Measurements from ENCODE around the gene AUNIP. TPM values are rescaled to one million over a fixed set of nuclear protein-coding genes. Genes with fewer than 3 reads are reported as not detected.

The AUNIP gene
- total RNA-seq, 1 experiment from 2014 or later, result 9.4 TPM

DNA sequence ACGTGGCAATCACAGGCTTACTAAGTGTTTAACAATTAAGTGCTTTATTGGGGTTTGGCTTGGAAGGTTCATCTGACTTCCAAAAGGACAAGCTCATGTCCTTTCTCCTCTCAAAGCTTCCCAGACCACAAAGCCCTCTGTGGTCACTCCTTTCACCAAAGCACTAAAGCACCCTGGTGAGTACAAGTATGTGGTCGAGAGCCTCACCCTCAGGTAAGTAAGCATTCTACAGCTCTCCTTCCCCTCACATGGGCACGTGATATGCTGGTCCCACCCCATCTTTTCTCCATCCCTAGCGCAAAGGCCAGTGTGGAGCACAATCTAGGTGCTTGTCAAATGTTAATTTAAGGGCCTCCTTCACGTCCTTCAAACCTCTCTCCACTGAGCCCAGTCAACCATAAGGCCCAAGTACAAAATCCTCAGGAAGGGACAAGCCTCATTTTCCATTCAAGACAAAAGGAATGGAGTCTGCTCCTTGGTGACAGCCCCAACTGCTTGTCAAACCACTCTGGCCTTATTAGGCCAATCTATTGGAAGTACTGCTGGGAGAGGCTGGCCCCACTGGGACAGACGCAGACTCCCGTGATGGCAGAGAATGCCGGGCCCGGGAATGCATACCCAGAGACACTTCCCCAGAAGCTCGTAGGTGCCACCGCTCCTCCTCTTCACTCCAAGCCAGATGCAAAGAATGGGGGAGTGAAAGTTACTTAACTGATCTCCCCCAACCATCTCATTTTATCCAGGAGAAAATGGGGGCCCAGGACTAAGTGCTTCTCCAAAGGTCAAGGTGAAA lies 39.2 kb upstream of the AUNIP start:
- H3K4me3 Mint-ChIP-seq (ENCODE audit: unreplicated experiment), result no peak overlapping the region
- H3K9me3 Mint-ChIP-seq (ENCODE audit: unreplicated experiment), result no peaks in the 10 kb centered on the region
- peaks cover 12% of the 10 kb centered on the region for H3K36me3 Mint-ChIP-seq (ENCODE audit: insufficient read depth, unreplicated experiment)
- DNase-seq (ENCODE audit: unreplicated experiment), result no peak
- POLR2A ChIA-PET, result interaction anchor here (1.4 kb wide), 1 partner anchor 69 kb away, joined by 4 read pairs; no protein-coding TSS in a partner anchor
- H3K4me1 Mint-ChIP-seq (ENCODE audit: insufficient read depth, unreplicated experiment), result peaks cover 5% of the 10 kb centered on the region
- no peaks in the 10 kb centered on the region for H3K27me3 Mint-ChIP-seq (ENCODE audit: insufficient read depth, unreplicated experiment)
- TF ChIP-seq, protein P1, sequence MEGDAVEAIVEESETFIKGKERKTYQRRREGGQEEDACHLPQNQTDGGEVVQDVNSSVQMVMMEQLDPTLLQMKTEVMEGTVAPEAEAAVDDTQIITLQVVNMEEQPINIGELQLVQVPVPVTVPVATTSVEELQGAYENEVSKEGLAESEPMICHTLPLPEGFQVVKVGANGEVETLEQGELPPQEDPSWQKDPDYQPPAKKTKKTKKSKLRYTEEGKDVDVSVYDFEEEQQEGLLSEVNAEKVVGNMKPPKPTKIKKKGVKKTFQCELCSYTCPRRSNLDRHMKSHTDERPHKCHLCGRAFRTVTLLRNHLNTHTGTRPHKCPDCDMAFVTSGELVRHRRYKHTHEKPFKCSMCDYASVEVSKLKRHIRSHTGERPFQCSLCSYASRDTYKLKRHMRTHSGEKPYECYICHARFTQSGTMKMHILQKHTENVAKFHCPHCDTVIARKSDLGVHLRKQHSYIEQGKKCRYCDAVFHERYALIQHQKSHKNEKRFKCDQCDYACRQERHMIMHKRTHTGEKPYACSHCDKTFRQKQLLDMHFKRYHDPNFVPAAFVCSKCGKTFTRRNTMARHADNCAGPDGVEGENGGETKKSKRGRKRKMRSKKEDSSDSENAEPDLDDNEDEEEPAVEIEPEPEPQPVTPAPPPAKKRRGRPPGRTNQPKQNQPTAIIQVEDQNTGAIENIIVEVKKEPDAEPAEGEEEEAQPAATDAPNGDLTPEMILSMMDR (IDR thresholded peaks at IDR 0.05; ENCODE audit: unreplicated experiment), result no peak
- intact Hi-C loops (cut with micrococcal nuclease), result no loop called here
- peak overlapping the region; percentile 27 for H3K27ac Mint-ChIP-seq (ENCODE audit: low read depth, unreplicated experiment)
- CTCF ChIA-PET, result interaction anchor here (8.1 kb wide), 1 partner anchor 100 kb away, joined by 106 read pairs; the partner anchor contains the start of gene PAFAH2
- BruUV-seq (replicated peaks), result no TSS peak

DNA sequence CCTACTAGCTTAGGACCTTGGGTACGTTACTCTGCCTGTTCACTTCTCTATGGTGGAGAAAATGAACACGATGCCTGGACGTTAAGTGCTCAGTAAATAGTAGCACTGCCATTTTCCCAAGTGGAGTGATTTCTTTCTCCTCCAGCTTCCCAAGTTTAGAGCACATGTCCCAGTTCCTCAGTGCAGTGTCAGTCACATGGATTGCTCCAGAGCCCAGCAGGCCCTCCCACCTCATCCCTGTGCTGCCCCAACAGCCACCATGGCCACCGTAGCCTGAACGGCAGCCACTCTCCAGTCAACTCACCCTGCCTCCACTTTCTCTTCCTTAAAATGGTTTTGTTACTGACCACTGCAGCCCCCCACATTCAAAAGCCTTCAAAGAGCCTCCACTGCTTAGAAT lies 38.5 kb upstream of the AUNIP start:
- POLR2A ChIA-PET, result no interaction called here
- BruUV-seq (replicated peaks), result no TSS peak
- Mint-ChIP-seq H3K9me3 (ENCODE audit: unreplicated experiment) (no peaks in the 10 kb centered on the region), H3K4me1 (ENCODE audit: insufficient read depth, unreplicated experiment) (no peaks in the 10 kb centered on the region), H3K36me3 (ENCODE audit: insufficient read depth, unreplicated experiment) (peaks cover 12% of the 10 kb centered on the region), H3K27me3 (ENCODE audit: insufficient read depth, unreplicated experiment) (no peaks in the 10 kb centered on the region), H3K27ac (ENCODE audit: low read depth, unreplicated experiment) (peak overlapping the region; percentile 27), H3K4me3 (ENCODE audit: unreplicated experiment) (no peak overlapping the region)
- DNase-seq (ENCODE audit: unreplicated experiment), result no peak
- intact Hi-C loops (cut with micrococcal nuclease), result no loop called here
- TF ChIP-seq, protein P1 (IDR thresholded peaks at IDR 0.05; ENCODE audit: unreplicated experiment), result no peak
- CTCF ChIA-PET, result interaction anchor here (8.1 kb wide), 1 partner anchor 101 kb away, joined by 106 read pairs; the partner anchor contains the start of gene PAFAH2

DNA sequence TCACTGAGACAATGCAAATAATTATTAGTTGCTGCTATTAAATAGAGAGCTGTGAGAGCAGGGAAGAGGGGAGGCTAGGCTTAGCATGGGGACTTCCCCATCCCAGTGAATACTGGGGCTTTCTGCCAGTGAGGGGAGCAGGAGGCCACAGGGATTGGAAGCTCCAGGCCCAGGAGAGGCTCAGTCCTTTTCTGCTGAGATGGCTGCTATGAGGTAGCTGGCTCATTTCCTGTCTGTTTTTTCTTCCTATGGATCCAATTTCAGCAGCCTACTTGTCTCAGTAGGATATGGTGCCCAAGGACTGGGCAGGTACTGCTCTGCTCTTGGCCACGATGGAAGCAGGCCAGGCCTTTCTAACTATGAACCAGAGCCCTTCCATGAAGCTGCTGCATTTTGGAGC lies 37.0 kb upstream of the AUNIP start:
- no TSS peak for BruUV-seq (replicated peaks)
- no peaks in the 10 kb centered on the region for H3K4me1 Mint-ChIP-seq (ENCODE audit: insufficient read depth, unreplicated experiment)
- no peak overlapping the region for H3K4me3 Mint-ChIP-seq (ENCODE audit: unreplicated experiment)
- H3K36me3 Mint-ChIP-seq (ENCODE audit: insufficient read depth, unreplicated experiment), result peaks cover 8% of the 10 kb centered on the region
- TF ChIP-seq, protein P1 (IDR thresholded peaks at IDR 0.05; ENCODE audit: unreplicated experiment), result no peak
- no peak overlapping the region for H3K27ac Mint-ChIP-seq (ENCODE audit: low read depth, unreplicated experiment)
- ChIA-PET CTCF (interaction anchor here (0.6 to 8.1 kb wide), 25 partner anchors 7 to 1152 kb away, joined by 3 to 106 read pairs (median 4); partner anchors contain the start of gene PAFAH2), POLR2A (interaction anchor here (1.0 to 3.5 kb wide), 7 partner anchors 8 to 103 kb away, joined by 3 to 38 read pairs (median 8); partner anchors contain the start of genes PAFAH2 and PAQR7)
- H3K9me3 Mint-ChIP-seq (ENCODE audit: unreplicated experiment), result no peaks in the 10 kb centered on the region
- no peaks in the 10 kb centered on the region for H3K27me3 Mint-ChIP-seq (ENCODE audit: insufficient read depth, unreplicated experiment)
- no peak for DNase-seq (ENCODE audit: unreplicated experiment)
- intact Hi-C loops (cut with micrococcal nuclease), result no loop called here

DNA sequence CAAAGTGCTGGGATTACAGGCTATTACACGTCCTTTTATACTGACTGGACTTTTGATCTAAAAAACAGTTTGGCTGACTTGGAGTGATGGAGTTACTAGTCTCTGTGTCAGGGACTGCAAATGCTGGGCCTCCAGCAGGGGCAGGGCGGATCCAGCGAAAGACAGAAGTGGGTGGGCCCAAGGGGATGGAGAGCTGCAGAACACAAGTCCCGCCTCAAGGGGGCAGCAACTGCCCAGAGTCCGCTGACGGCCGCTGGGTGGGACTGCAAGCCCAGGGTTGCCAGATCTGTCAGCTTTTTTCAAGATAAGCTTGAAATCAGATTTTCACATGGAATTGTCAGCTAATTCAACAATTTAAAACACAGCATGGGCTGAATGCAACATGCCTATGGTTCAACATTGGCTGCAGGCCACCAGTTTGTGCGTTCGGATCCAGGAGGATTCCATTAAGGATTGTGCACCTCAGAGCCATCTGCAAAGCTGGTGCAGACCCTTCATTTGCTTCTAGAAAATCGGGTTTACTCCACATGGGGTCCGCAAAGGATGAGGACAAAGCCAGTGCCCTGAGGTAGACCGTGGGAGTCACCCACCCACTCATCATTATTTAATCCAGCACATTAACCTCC lies 36.2 kb upstream of the AUNIP start:
- H3K9me3 Mint-ChIP-seq (ENCODE audit: unreplicated experiment), result no peaks in the 10 kb centered on the region
- intact Hi-C loops (cut with micrococcal nuclease), result loop anchor here (1.0 to 2.0 kb wide), 2 partner anchors 59 to 103 kb away; partner anchors contain the start of gene PAFAH2
- peaks cover under 1% of the 10 kb centered on the region for H3K36me3 Mint-ChIP-seq (ENCODE audit: insufficient read depth, unreplicated experiment)
- peak; percentile 85 for DNase-seq (ENCODE audit: unreplicated experiment)
- no TSS peak for BruUV-seq (replicated peaks)
- peak overlapping the region; percentile 1 for H3K4me3 Mint-ChIP-seq (ENCODE audit: unreplicated experiment)
- H3K27ac Mint-ChIP-seq (ENCODE audit: low read depth, unreplicated experiment), result peak overlapping the region; percentile 16
- POLR2A ChIA-PET, result interaction anchor here (1.0 to 3.5 kb wide), 9 partner anchors 9 to 103 kb away, joined by 4 to 38 read pairs (median 5); partner anchors contain the start of genes MTFR1L and PAFAH2
- no peaks in the 10 kb centered on the region for H3K27me3 Mint-ChIP-seq (ENCODE audit: insufficient read depth, unreplicated experiment)
- CTCF ChIA-PET, result interaction anchor here (0.6 to 8.1 kb wide), 35 partner anchors 8 to 1151 kb away, joined by 3 to 106 read pairs (median 4); partner anchors contain the start of gene PAFAH2
- TF ChIP-seq, protein P1 (IDR thresholded peaks at IDR 0.05; ENCODE audit: unreplicated experiment), result peak; percentile 95
- peaks cover 5% of the 10 kb centered on the region for H3K4me1 Mint-ChIP-seq (ENCODE audit: insufficient read depth, unreplicated experiment)
